IPS-NIHi7 (cell line): ENCODE measurements around the gene LAMP2.
"Not testable (repeated sequence)": the region's sequence is repeated elsewhere in the genome, so short reads cannot be mapped to it uniquely, and the experiment has no call there.

Source experiments
- DNase-seq: peaks from one replicate; pipeline ENCODE4 v3.0.0; 2012; ENCODE audit warnings: mixed read lengths; ENCODE audit errors: extremely low spot score

The LAMP2 gene

GRCh38 chrX:120468825-120469525 is at the start of gene LAMP2:
TSS of gene LAMP2 (minus strand) at chrX:120469296. CDS start at chrX:120469169, 127 bp downstream.
- peak; percentile 81 for DNase-seq

- DNase-seq, result no peak
Observed at GRCh38 chrX:120517936-120518335, 48.8 kb upstream of the LAMP2 start.

DNA sequence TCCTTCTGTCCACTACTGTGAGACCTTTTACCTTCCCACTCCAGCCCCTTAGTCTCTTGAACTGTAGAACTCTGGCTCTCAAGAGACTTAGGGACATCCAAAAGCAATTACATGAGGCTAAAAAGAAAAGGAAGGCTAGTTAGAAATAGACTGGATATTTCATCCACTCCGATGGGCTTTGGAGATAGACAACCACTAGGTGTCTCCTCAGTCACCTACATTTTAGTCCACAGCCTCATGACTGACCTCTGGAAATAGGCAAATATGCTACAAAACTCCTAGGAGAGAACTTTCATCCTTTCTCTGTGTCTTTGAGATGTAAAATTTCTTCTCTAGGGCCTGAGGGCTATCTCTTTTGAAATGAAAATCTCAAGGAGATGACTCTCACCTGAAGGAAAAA is 45.1 kb upstream of the LAMP2 start:
- peak; percentile 35 for DNase-seq

- no peak for DNase-seq
Observed at GRCh38 chrX:120512627-120513026, 43.5 kb upstream of the LAMP2 start.

- no peak for DNase-seq
Observed at GRCh38 chrX:120512222-120512621, 43.1 kb upstream of the LAMP2 start.

- DNase-seq, result no peak
Observed at GRCh38 chrX:120504569-120504968, 35.5 kb upstream of the LAMP2 start.

DNA sequence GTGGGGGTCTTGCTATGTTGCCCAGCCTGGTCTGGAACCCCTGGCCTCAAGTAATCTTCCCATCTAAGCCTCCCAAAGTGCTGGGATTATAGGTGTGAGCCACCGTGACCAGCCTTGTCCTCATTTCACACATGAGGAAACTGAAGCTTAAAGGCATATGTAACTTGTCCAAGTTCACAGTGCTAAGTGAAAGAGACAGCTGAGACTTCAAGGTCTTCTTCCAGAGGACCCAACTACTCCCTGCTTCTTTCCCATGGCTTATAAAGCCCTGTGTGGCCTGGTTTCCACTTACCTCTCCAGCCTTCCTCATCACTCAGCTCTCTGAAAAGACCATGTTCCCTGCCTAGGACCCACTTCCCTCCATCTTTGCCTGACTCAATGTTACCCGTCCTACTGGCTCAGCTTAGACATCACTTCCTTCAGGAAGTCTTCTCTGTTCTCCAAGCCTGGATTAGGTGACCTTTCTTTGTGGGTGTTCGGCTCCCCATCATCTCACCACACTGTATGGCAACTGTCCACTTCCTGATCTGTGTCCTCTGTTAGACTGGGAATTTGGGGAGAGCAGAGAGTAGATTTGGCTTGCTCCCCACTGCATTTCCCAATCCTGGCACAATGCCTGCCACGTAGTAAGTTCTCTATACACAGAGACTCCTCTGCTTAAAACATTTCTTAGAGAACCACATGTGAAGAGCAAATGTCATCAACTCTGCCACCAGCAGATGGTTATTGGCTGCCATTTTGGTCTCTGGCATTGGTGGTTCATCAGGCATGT is 30.4 kb upstream of the LAMP2 start:
- DNase-seq, result no peak

DNA sequence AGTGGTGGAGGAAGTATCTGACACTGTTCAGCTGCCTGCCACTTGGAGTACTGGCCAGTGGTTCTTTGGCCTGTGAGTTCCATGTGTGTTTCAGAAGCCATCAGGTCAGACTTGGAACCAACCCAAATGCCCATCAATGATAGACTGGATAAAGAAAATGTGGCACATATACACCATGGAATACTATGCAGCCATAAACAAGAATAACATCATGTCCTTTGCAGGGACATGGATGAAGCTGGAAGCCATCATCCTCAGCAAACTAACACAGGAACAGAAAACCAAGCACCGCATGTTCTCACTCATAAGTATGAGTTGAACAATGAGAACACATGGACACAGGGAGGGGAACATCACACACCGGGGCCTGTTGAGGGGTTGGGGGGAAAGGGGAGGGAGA is 21.0 kb upstream of the LAMP2 start:
- DNase-seq, result not testable (repeated sequence)

GRCh38 chrX:120486786-120487185 is 17.7 kb upstream of the LAMP2 start:
- no peak for DNase-seq

GRCh38 chrX:120485638-120486520 is 16.8 kb upstream of the LAMP2 start:
- peak; percentile 64 for DNase-seq

GRCh38 chrX:120485315-120485637 is 16.2 kb upstream of the LAMP2 start:
- no peak for DNase-seq

DNA sequence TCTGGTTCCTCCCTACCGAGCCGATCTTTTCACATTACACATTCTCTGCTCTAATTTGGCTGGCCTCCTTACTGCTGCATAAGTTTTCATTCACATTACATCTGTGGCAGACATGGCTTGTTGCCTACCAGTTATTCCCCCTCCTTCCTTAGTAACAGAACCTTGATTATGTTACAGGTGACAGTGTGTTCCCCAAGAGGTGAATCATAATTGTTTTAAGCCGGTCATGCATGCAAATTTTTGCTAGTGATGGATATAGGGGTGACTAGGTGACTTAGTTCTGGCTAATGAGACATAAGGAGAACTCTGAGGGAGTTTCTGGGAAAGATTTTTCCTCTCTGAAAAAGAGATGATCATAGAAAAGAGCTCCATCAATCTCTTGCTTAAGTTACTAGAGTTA is 8.4 kb upstream of the LAMP2 start:
- no peak for DNase-seq

DNA sequence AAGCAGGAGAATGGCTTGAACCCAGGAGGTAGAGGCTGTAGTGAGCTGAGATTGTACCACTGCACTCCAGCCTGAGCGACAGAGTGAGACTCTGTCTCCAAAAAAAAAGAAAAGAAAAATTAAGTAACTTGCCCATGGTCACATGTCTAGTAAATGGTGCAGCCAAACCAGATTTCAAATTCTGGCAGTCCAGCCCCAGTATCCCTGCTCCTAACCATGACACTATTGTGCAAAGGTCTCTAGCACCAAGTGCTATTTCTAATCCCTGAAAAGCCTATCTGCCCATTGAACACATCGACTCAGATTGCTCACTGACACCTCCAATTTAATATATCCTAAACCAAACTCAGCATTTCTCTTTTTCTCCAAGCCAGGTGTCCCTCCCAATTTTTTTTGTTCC is 7.6 kb upstream of the LAMP2 start:
- DNase-seq, result no peak

GRCh38 chrX:120475447-120475846 is 6.4 kb upstream of the LAMP2 start:
- DNase-seq, result not testable (repeated sequence)

DNA sequence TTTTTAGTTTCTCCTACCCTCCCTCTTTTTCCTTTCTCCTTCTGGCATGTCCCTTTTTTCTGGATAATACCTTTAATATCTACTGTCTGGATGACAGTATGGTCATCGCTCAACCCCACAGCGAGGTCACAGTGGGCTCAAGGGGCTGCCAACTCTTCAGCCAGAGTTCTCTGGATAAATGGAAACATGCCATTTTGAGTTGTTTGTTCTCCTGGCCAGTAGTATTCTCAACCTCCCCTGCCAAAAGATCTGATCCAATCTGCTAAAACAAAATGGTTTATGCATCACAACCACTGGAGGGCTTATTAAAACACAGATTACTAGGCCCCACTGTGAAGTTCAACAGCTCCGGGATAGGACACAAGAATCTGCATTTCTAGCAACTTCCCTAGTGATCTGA is 5.0 kb upstream of the LAMP2 start:
- DNase-seq, result no peak

- DNase-seq, result not testable (repeated sequence)
Observed at GRCh38 chrX:120469657-120470056, 561 bp upstream of the LAMP2 start.

- DNase-seq, result no peak
Observed at GRCh38 chrX:120468479-120468824, 644 bp downstream of the LAMP2 start.

DNA sequence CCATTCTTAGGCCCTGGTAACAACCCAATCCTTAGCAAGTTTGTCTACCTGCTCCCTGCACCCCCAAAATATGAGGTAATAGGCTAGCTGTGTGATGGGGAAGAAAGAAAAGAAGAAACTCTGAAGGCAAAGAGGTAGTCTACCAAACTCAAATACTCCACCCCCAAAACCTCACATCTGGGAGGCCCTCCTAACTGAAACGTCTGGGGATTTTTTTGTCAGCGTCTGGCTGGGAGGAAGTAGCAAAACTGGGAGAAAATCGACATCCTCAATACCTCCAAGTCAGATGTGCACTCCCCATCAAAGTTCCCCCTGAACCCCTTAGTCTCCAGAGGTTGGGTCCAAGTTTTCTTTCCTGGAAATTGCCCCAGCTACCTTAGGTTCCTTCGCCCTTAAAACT is 1.0 kb downstream of the LAMP2 start:
- DNase-seq, result no peak

- no peak for DNase-seq
Observed at GRCh38 chrX:120464411-120464810, 4.7 kb downstream of the LAMP2 start.

DNA sequence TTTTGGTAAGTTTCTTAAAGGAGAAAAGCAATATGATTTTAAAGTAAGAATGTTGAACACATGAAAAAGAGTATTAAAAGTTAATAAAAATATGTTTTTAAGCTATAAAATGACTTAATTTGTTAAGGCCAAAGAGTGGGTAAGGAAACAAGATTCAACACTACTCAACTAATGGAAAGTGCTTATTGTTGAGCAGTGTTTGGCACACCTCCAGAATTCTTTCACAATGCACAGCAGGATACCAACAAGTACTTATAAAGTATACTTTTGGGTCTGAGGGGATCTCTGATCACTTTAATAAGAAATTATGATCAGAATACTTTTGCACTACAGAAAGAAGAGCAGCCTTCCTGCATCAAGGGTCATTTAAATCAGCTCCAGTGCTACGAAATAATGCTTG is 5.9 kb downstream of the LAMP2 start:
- no peak for DNase-seq

DNA sequence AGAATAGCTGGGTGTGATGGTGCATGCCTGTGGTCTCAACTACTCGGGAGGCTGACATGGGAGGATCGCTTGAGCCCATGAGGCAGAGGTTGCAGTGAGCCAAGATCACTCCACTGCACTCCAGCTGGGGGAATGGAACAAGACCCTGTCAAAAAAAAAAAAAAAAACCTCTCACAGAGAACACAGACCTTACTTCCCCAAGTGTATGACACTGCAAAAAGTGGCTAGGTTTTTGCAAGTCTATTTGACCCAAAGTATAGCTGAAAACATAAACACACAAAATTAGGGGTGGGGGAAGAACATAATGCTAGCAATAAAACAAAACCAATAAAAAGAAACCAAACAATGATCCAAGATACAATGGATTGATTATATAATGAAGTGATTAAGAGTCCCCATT is 6.7 kb downstream of the LAMP2 start:
- DNase-seq, result no peak

DNA sequence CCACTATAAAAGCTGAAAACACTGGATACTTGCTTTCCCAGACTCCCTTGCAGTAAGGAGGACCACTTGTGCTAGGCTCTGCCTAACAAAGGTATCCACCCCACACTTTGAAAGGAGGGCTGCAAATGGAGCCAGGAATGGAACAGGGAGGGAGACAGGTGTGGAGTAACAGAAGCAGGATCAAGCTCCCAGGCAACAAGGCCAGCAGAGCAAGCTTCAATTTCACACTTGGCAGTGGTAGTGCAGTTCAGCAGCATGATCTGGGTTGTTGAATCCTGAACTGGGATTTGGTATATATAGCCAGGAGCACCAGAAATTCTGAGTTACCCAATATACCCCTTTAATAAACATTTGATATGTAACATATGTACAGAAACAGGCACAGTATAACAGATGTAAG is 9.8 kb downstream of the LAMP2 start:
- peak; percentile 7 for DNase-seq

DNA sequence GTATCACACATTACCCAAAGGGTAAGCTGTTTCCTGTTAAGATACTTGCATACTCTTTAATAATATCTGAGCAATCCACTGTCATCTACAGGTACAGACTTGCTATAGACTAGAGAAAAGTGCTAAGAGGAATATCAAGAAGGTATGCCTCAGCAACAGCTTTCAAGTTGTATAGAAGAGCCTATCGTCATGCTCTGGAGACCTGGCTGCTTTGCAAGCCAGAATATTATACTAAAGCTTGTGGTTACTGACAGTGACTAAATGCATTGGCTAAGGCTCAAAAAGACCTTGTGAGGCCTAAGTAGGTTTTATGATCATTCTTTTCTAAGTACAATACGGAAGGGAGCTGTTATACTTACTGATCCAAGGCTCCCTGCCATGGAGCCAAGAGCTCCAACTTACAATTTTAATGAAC is 11.3 kb downstream of the LAMP2 start:
- DNase-seq, result no peak
